ENCODE measurements around the gene ZNF441. TPM values are rescaled to one million over a fixed set of nuclear protein-coding genes. Genes with fewer than 3 reads are reported as not detected.

Gene ZNF441
- total RNA-seq, 1 experiment from 2014 or later, result 0.85 TPM

GRCh38 chr19:11798391-11799330 is 31.9 kb downstream of the ZNF441 start, which contains the start of gene ZNF491:
TSS of gene ZNF491 (plus strand) at chr19:11798523. CDS start at chr19:11805954, 7,431 bp downstream.
- DNase-seq, result peak; percentile 95
- H3K27me3 Mint-ChIP-seq (ENCODE audit: low read depth), result peaks cover 59% of the 10 kb centered on the region
- H3K18ac ChIP-seq (ENCODE audit: insufficient read length, low read depth, low read length), result no peak within 1 kb of the TSS
- no peak within 1 kb of the TSS for H3K14ac ChIP-seq (ENCODE audit: insufficient read depth, low read length)
- H4K8ac ChIP-seq (replicated peaks; ENCODE audit: insufficient read length, low read depth, low read length), result no peak within 1 kb of the TSS
- H4K5ac ChIP-seq (ENCODE audit: insufficient read length, low read depth, low read length), result no peak within 1 kb of the TSS
- H2BK15ac ChIP-seq (ENCODE audit: low read depth, low read length), result no peak within 1 kb of the TSS
- H3K23me2 ChIP-seq (ENCODE audit: insufficient read length, low read depth, low read length, poor library complexity, severe bottlenecking), result peaks cover 10% of the 10 kb centered on the region
- no peak within 1 kb of the TSS for H2AK5ac ChIP-seq (ENCODE audit: insufficient read length, low read length)
- H3K27ac ChIP-seq (ENCODE audit: insufficient read length, low read depth, low read length), result no peak within 1 kb of the TSS
- no peak within 1 kb of the TSS for H2AFZ ChIP-seq (ENCODE audit: low read length)
- no peak within 1 kb of the TSS for H3K56ac ChIP-seq (ENCODE audit: insufficient read length, low read depth, low read length)
- H3K27me3 ChIP-seq (ENCODE audit: insufficient read depth, low read length), result no peaks in the 10 kb centered on the region
- no peaks in the 10 kb centered on the region for H3K36me3 Mint-ChIP-seq (ENCODE audit: insufficient read depth in 1 of 3, low read depth in 3 of 3)
- peak within 1 kb of the TSS; percentile 4 to 53 (median 45); a peak in 2 of 7 replicates for H3K27ac Mint-ChIP-seq
- 0 out of 2 replicates have a peak, but pooled peaks cover 2% of the 10 kb centered on the region for H3K4me1 ChIP-seq (ENCODE audit: insufficient read depth, low read length)
- no peak within 1 kb of the TSS for H2BK120ac ChIP-seq (ENCODE audit: low read depth, low read length, poor library complexity, severe bottlenecking)
- H2BK5ac ChIP-seq (ENCODE audit: insufficient read length, low read length), result no peak within 1 kb of the TSS
- peaks cover 3 to 5% of the 10 kb centered on the region in 2 experiments; a peak in 4 of 5 replicates for H3K9me3 Mint-ChIP-seq
- no peaks in the 10 kb centered on the region for H4K20me1 ChIP-seq (ENCODE audit: control insufficient read depth, insufficient read depth, insufficient read length)
- peak within 1 kb of the TSS; percentile 82 for H3K4me2 ChIP-seq (ENCODE audit: insufficient read depth, insufficient read length, low read length)
- peaks cover 12% of the 10 kb centered on the region in 2 experiments for H3K4me1 Mint-ChIP-seq
- H3K4me3 Mint-ChIP-seq, result peak within 1 kb of the TSS; percentile 77 to 88
- no peak within 1 kb of the TSS for H4K91ac ChIP-seq (ENCODE audit: insufficient read length, low read depth, low read length)
- no peaks in the 10 kb centered on the region for H3K79me2 ChIP-seq (ENCODE audit: insufficient read depth, low read length)
- no peak within 1 kb of the TSS for H3K4ac ChIP-seq (ENCODE audit: low read depth, low read length)
- WGBS (ENCODE audit: extremely low coverage, insufficient read length, low lambda C conversion rate), result no CpG with 5 or more reads among the region's 56 CpGs
- no peak within 1 kb of the TSS for H2BK20ac ChIP-seq (ENCODE audit: low read depth, low read length, poor library complexity, severe bottlenecking)
- no peak within 1 kb of the TSS for H2BK12ac ChIP-seq (ENCODE audit: insufficient read length, low read depth, low read length)
- H3K23ac ChIP-seq (ENCODE audit: insufficient read length, low read depth, low read length), result no peak within 1 kb of the TSS
- no peak within 1 kb of the TSS for H3T11ph ChIP-seq (ENCODE audit: low read length)
- H3K9me3 ChIP-seq (ENCODE audit: control insufficient read depth, low read depth, low read length), result no peaks in the 10 kb centered on the region
- peak; percentile 61 for TF ChIP-seq CTCF (conservative IDR thresholded peaks at IDR 0.05)
- no peak within 1 kb of the TSS for H3K9ac ChIP-seq (ENCODE audit: extremely low read depth, insufficient read length, low read length)
- no peaks in the 10 kb centered on the region for H3K79me1 ChIP-seq (ENCODE audit: insufficient read depth, low read depth, low read length, poor library complexity, severe bottlenecking)
